Measurements from ENCODE around the gene PIGL. TPM values are rescaled to one million over a fixed set of nuclear protein-coding genes. Genes with fewer than 3 reads are reported as not detected.

Gene PIGL
- total and polyA plus RNA-seq, 2 donors: 16.7 to 31.1 TPM

DNA sequence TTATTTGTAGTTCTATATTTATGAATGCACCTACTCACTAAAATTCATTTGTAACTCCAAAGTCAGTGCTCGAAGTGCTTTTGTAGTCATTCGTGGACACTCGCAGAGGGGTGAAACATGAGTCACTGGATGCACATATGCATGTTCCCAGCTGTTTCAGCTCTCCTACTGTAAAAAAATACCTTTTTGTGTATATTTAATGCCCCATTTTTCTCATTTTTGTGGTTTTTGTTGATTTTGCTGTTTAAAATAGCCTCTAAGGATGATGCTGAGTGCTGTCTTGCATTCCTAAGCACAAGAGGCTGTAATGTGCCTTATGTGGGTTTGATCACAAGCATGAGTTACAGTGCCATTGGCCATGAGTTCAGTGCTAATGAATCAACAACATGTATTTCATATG lies 105.6 kb downstream of the PIGL start:
- H3K9me3 ChIP-seq (ENCODE audit: control insufficient read depth in 2 of 2, insufficient read depth in 1 of 2, low read length in 1 of 2): no peaks in the 10 kb centered on the region
- no peak overlapping the region for H3K27ac ChIP-seq (ENCODE audit: low read depth in 1 of 2, low read length in 1 of 2)
- H3K36me3 ChIP-seq (ENCODE audit: control insufficient read depth in 2 of 2, insufficient read depth in 2 of 2, low read length in 1 of 2): peaks cover 12 to 16% of the 10 kb centered on the region in 2 donors
- H3K27me3 ChIP-seq (ENCODE audit: control insufficient read depth in 2 of 2, insufficient read depth in 1 of 2, low read length in 1 of 2): no peaks in the 10 kb centered on the region
- no peaks in the 10 kb centered on the region for H3K4me1 ChIP-seq (ENCODE audit: control insufficient read depth in 2 of 2, insufficient read depth in 2 of 2, low read length in 2 of 2)
- DNase-seq (ENCODE audit: low read depth in 6 of 9, low spot score in 9 of 9): no peak
- no peak overlapping the region for H3K4me3 ChIP-seq (ENCODE audit: low read length in 2 of 2)
- WGBS: 97% methylated on average over 3 of the region's 3 CpGs

DNA sequence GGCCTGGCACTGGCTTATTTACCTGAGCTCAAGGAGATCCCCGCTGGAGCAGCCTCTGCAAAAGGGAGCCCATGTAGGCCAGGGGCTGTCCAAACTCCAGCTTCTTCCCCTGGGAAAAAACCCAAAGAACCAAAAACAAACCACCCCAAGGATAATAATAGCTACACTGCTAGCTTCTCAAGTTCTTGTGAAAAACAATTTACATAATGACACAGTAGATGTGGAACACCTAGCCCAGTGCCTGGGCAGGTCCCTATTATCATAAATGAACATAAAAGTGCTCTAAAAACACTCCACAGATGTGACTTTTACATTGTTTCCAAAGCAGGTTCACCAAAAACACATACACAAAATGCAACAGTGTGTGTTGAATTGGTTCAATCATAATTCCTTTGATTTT lies 109.0 kb downstream of the PIGL start:
- no peak overlapping the region for H3K27ac ChIP-seq (ENCODE audit: low read depth in 1 of 2, low read length in 1 of 2)
- 98% methylated on average over 1 of the region's 1 CpG for WGBS

DNA sequence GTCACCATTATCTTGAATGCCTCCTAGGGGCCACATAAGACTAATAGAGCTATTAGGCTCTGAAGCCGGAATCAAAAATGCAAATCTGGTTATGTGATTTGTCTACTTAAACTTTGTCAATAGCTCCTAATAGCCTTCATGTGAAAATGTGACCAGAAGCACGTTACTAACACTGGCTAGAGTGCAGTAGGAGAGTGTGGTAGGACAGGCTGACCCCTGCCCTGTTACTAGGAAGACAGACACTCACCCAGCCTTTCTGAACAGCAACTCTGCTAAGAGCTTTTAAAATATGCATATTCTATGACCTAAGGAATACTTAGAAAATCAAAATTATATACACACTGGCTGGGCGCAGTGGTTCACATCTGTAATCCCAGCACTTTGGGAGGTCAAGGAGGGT lies 110.0 kb downstream of the PIGL start:
- Histone ChIP-seq H3K27ac (ENCODE audit: low read depth in 1 of 2, low read length in 1 of 2) (no peak overlapping the region), H3K36me3 (ENCODE audit: control insufficient read depth in 2 of 2, insufficient read depth in 2 of 2, low read length in 1 of 2) (peaks cover 11 to 16% of the 10 kb centered on the region in 2 donors), H3K4me3 (ENCODE audit: low read length in 2 of 2) (no peak overlapping the region), H3K27me3 (ENCODE audit: control insufficient read depth in 2 of 2, insufficient read depth in 1 of 2, low read length in 1 of 2) (no peaks in the 10 kb centered on the region), H3K9me3 (ENCODE audit: control insufficient read depth in 2 of 2, insufficient read depth in 1 of 2, low read length in 1 of 2) (no peaks in the 10 kb centered on the region), H3K4me1 (ENCODE audit: control insufficient read depth in 2 of 2, insufficient read depth in 2 of 2, low read length in 2 of 2) (no peaks in the 10 kb centered on the region)
- no peak for DNase-seq (ENCODE audit: low read depth in 6 of 9, low spot score in 9 of 9)
- WGBS: 99% methylated on average over 3 of the region's 3 CpGs

More for the DNA sequence above, 109.0 kb downstream of the PIGL start:
- peaks cover 11 to 16% of the 10 kb centered on the region in 2 donors for H3K36me3 ChIP-seq (ENCODE audit: control insufficient read depth in 2 of 2, insufficient read depth in 2 of 2, low read length in 1 of 2)
- H3K27me3 ChIP-seq (ENCODE audit: control insufficient read depth in 2 of 2, insufficient read depth in 1 of 2, low read length in 1 of 2): no peaks in the 10 kb centered on the region
- H3K4me3 ChIP-seq (ENCODE audit: low read length in 2 of 2): no peak overlapping the region
- DNase-seq (ENCODE audit: low read depth in 6 of 9, low spot score in 9 of 9): no peak
- no peaks in the 10 kb centered on the region for H3K9me3 ChIP-seq (ENCODE audit: control insufficient read depth in 2 of 2, insufficient read depth in 1 of 2, low read length in 1 of 2)
- no peaks in the 10 kb centered on the region for H3K4me1 ChIP-seq (ENCODE audit: control insufficient read depth in 2 of 2, insufficient read depth in 2 of 2, low read length in 2 of 2)

DNA sequence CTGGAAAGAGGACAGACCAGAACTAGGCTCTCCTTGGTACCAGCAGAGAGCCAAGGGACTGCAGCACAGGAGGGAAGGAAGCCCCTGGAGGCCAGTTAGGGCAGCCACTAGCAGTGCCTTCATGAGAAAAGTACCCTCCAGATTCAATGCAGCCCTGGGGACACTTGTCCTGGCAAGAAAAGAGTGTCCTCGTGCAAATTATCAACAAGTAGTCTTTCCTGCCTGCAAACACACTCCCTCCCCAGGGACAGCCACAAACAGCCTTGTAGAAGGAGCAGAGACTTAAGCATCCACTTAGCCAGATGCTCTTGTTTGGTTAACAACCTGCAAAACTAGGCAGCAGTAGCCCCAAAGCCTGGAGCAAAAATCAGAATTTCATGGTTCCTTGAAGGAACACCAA lies 112.0 kb downstream of the PIGL start:
- DNase-seq (ENCODE audit: low read depth in 6 of 9, low spot score in 9 of 9): no peak
- H3K4me3 ChIP-seq (ENCODE audit: low read length in 2 of 2): no peak overlapping the region
- WGBS: 92% methylated on average over 1 of the region's 1 CpG
- H3K4me1 ChIP-seq (ENCODE audit: control insufficient read depth in 2 of 2, insufficient read depth in 2 of 2, low read length in 2 of 2): no peaks in the 10 kb centered on the region
- H3K36me3 ChIP-seq (ENCODE audit: control insufficient read depth in 2 of 2, insufficient read depth in 2 of 2, low read length in 1 of 2): peaks cover 11 to 16% of the 10 kb centered on the region in 2 donors
- H3K27me3 ChIP-seq (ENCODE audit: control insufficient read depth in 2 of 2, insufficient read depth in 1 of 2, low read length in 1 of 2): no peaks in the 10 kb centered on the region
- H3K9me3 ChIP-seq (ENCODE audit: control insufficient read depth in 2 of 2, insufficient read depth in 1 of 2, low read length in 1 of 2): no peaks in the 10 kb centered on the region
- H3K27ac ChIP-seq (ENCODE audit: low read depth in 1 of 2, low read length in 1 of 2): no peak overlapping the region

DNA sequence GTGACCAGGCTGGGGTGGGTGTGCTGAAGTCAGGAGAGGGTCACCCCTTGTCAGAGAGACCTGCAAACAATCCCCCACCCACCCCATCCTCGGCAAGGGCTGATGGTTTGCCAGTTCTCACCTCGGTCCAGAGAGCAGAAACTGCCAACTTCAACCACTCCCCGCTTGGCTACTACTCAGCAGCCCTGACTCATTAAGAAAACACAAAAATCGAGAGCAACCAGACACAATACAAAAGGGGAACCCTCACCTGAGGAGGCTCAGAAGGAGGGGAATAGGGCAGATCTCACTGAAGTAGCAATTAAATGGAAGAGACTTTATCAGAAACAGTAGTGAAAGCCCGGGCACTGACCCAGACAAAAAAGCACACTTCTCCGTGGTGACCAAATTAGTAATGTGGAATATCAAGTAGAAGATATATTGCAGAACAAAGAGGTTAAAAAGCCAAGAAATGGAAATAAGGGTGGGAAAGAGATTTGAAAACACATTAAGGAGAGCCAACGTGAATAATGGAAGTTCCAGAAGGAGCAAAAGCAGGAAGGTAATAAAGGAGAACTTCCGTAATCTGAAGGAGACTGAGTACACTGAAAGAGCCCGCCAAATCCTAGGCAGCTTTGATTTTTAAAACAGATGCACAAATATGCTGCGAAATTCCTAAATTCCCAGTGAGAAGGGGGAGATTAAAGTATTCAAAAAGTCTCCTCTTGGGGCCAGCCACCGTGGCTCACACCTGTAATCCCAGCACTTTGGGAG lies 112.7 kb downstream of the PIGL start:
- H3K27me3 ChIP-seq (ENCODE audit: control insufficient read depth in 2 of 2, insufficient read depth in 1 of 2, low read length in 1 of 2): no peaks in the 10 kb centered on the region
- WGBS: 93% methylated on average over 11 of the region's 11 CpGs
- no peaks in the 10 kb centered on the region for H3K4me1 ChIP-seq (ENCODE audit: control insufficient read depth in 2 of 2, insufficient read depth in 2 of 2, low read length in 2 of 2)
- no peak overlapping the region for H3K4me3 ChIP-seq (ENCODE audit: low read length in 2 of 2)
- no peak overlapping the region for H3K27ac ChIP-seq (ENCODE audit: low read depth in 1 of 2, low read length in 1 of 2)
- peaks cover 11 to 16% of the 10 kb centered on the region in 2 donors for H3K36me3 ChIP-seq (ENCODE audit: control insufficient read depth in 2 of 2, insufficient read depth in 2 of 2, low read length in 1 of 2)
- no peaks in the 10 kb centered on the region for H3K9me3 ChIP-seq (ENCODE audit: control insufficient read depth in 2 of 2, insufficient read depth in 1 of 2, low read length in 1 of 2)
- no peak for DNase-seq (ENCODE audit: low read depth in 6 of 9, low spot score in 9 of 9)

DNA sequence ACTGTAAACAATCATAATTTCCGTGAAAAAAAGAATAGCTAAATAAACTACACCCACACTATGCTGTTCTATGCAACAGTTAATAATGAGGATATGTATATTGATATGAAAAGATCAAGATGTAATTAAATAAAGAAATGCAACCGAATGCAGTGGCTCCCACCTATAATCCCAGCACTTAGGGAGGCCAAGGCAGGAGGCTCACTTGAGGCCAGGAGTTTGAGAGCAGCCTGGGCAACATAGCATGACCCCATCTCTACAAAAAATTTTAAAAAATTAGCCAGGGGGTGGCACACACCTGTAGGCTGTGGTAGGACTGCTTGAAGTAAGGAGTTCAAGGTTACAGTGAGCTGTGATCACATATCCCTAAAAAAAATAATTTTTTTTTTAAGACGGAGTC lies 121.4 kb downstream of the PIGL start:
- H3K9me3 ChIP-seq (ENCODE audit: control insufficient read depth in 2 of 2, insufficient read depth in 1 of 2, low read length in 1 of 2): no peaks in the 10 kb centered on the region
- no peaks in the 10 kb centered on the region for H3K4me1 ChIP-seq (ENCODE audit: control insufficient read depth in 2 of 2, insufficient read depth in 2 of 2, low read length in 2 of 2)
- H3K4me3 ChIP-seq (ENCODE audit: low read length in 2 of 2): no peak overlapping the region
- H3K27ac ChIP-seq (ENCODE audit: low read depth in 1 of 2, low read length in 1 of 2): no peak overlapping the region
- over 99% methylated on average over 3 of the region's 3 CpGs for WGBS
- no peak for DNase-seq (ENCODE audit: low read depth in 6 of 9, low spot score in 9 of 9)
- peaks cover 13 to 15% of the 10 kb centered on the region in 2 donors for H3K36me3 ChIP-seq (ENCODE audit: control insufficient read depth in 2 of 2, insufficient read depth in 2 of 2, low read length in 1 of 2)
- H3K27me3 ChIP-seq (ENCODE audit: control insufficient read depth in 2 of 2, insufficient read depth in 1 of 2, low read length in 1 of 2): no peaks in the 10 kb centered on the region

DNA sequence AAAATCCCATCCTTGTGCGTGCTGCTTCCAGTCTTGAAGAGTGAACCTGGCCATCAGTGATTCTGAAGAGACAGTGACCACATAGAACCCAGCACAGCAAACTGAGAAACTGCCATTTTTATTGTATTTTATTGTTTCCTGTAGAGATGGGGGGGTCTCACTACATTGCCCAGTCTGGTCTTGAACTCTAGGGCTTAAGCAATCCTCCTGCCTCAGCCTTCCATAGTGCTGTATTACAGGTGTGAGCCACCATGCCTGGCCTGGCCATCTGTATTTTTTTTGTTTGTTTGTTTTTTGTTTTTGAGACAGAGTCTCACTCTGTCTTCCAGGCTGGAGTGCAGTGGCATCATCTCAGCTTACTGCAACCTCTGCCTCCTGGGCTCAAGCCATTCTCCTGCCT lies 122.4 kb downstream of the PIGL start:
- no peaks in the 10 kb centered on the region for H3K27me3 ChIP-seq (ENCODE audit: control insufficient read depth in 2 of 2, insufficient read depth in 1 of 2, low read length in 1 of 2)
- DNase-seq (ENCODE audit: low read depth in 6 of 9, low spot score in 9 of 9): no peak
- WGBS: 98% methylated on average over 1 of the region's 1 CpG

DNA sequence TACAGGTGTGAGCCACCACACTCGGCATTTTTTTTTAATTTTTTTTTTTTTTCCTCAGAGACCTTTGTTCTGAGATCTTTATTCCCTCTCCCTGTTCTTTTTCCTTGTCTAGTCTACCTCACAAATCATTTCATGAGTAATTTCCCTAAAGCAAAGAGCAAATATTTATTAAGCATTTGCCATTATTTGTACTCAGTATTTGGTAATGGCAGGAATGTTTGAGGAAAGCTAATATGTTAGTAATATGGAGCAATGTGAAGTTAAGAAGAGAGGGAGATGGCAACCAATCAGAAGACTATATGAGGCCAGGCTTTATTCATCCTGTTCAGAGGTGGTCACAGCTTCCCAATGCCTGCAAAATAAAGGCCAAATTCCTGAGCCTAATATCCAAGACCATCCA lies 122.9 kb downstream of the PIGL start:
- Histone ChIP-seq H3K36me3 (ENCODE audit: control insufficient read depth in 2 of 2, insufficient read depth in 2 of 2, low read length in 1 of 2) (peaks cover 25 to 26% of the 10 kb centered on the region in 2 donors), H3K27ac (ENCODE audit: low read depth in 1 of 2, low read length in 1 of 2) (no peak overlapping the region), H3K27me3 (ENCODE audit: control insufficient read depth in 2 of 2, insufficient read depth in 1 of 2, low read length in 1 of 2) (no peaks in the 10 kb centered on the region), H3K4me1 (ENCODE audit: control insufficient read depth in 2 of 2, insufficient read depth in 2 of 2, low read length in 2 of 2) (no peaks in the 10 kb centered on the region), H3K9me3 (ENCODE audit: control insufficient read depth in 2 of 2, insufficient read depth in 1 of 2, low read length in 1 of 2) (no peaks in the 10 kb centered on the region), H3K4me3 (ENCODE audit: low read length in 2 of 2) (no peak overlapping the region)
- no peak for DNase-seq (ENCODE audit: low read depth in 6 of 9, low spot score in 9 of 9)
- whole genome bisulfite sequencing: 94% methylated on average over 1 of the region's 1 CpG

More for the DNA sequence above, 122.4 kb downstream of the PIGL start:
- no peaks in the 10 kb centered on the region for H3K4me1 ChIP-seq (ENCODE audit: control insufficient read depth in 2 of 2, insufficient read depth in 2 of 2, low read length in 2 of 2)
- no peak overlapping the region for H3K4me3 ChIP-seq (ENCODE audit: low read length in 2 of 2)
- no peaks in the 10 kb centered on the region for H3K9me3 ChIP-seq (ENCODE audit: control insufficient read depth in 2 of 2, insufficient read depth in 1 of 2, low read length in 1 of 2)
- H3K27ac ChIP-seq (ENCODE audit: low read depth in 1 of 2, low read length in 1 of 2): no peak overlapping the region
- peaks cover 23 to 25% of the 10 kb centered on the region in 2 donors for H3K36me3 ChIP-seq (ENCODE audit: control insufficient read depth in 2 of 2, insufficient read depth in 2 of 2, low read length in 1 of 2)

DNA sequence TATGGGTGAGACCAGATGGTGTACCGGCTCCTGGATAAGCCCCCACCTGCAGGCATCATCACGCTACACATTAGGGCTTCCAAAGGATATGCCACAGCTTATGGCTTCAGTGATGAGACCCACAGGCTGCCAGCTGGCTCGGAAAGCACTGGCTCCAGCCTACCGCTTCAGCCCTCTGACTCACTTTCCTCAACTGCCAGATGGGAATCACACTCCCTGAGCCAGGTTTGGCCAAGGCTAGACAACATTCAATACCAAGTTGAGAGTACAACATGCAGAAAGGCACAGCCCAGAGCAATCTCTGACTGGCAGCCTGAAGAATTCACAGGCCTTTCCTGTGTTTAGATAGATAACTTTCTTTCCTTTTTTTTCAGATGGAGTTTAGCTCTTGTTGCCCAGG lies 126.0 kb downstream of the PIGL start:
- H3K4me3 ChIP-seq (ENCODE audit: low read length in 2 of 2): no peak overlapping the region
- 97% methylated on average over 4 of the region's 4 CpGs for WGBS
- H3K9me3 ChIP-seq (ENCODE audit: control insufficient read depth in 2 of 2, insufficient read depth in 1 of 2, low read length in 1 of 2): no peaks in the 10 kb centered on the region
- no peak overlapping the region for H3K27ac ChIP-seq (ENCODE audit: low read depth in 1 of 2, low read length in 1 of 2)
- H3K4me1 ChIP-seq (ENCODE audit: control insufficient read depth in 2 of 2, insufficient read depth in 2 of 2, low read length in 2 of 2): no peaks in the 10 kb centered on the region
- no peaks in the 10 kb centered on the region for H3K27me3 ChIP-seq (ENCODE audit: control insufficient read depth in 2 of 2, insufficient read depth in 1 of 2, low read length in 1 of 2)
- no peak for DNase-seq (ENCODE audit: low read depth in 6 of 9, low spot score in 9 of 9)
- H3K36me3 ChIP-seq (ENCODE audit: control insufficient read depth in 2 of 2, insufficient read depth in 2 of 2, low read length in 1 of 2): peaks cover 32 to 45% of the 10 kb centered on the region in 2 donors
